ENCODE measurements around the gene ZNF460.
"Not testable (repeated sequence)": the region's sequence is repeated elsewhere in the genome, so short reads cannot be mapped to it uniquely, and the experiment has no call there.

Gene ZNF460

DNA sequence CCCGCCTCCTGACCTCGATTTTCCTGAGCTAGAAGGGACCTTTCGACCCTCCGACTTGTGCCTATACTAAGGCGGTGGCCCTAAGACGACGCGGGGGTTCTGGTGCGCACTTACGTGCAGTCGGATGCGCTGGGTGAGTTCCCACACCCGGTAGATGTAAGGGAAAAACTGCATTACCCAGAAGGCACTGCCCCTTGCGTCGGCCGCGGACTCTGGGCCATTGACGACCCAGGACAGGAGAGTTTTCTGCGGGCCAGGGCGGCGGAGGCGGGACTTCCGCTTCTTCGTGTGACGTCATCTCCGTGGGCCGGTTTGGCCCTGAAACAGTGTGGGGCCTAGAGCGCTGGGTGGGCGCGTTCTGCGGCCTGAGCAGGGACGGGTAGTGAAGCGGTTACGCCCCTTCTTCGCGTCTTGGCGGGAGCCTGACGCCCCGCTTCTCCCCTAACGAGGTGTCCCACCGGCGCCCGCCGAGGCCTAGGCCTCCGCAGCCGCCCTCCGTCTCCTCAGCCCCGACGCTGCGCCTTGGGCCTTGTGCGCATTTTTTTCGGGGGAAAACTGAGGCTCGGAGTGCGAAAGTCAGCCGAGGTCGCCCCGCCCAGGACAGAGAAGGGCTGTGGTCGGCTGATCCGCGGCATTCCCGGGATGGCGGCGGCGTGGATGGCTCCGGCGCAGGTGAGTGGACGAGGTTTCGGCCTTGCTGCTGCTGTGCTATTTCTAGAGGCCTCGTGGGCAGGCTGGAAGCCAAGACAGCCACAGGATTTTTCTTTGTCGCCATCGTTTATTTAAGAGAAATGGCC lies at the start of gene ZNF460:
Gene ZNF460 (plus strand): TSS at position 321 of the 797 bp plus-strand sequence. CDS start 322 bp downstream, at position 643.
- DNase-seq: peak; percentile 86 to 95 (median 93)

DNA sequence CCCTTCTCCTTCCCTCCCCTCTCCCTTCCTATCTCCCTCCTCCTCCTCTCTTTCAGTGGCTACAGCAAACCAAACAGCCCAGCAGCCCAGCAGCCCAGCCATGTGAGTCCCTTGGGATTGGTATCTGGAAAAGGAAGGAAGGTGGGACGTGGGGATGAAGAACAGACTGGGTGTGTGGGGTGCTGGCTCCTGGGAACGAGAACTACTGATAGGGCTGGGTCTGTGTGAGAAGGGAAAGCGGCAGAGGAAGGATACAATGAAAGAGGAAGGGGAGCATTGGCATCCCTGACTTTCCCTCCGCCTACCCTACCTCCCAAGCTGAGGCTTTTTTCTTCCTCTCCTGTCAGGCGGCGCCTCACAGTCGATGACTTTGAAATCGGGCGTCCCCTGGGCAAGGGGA lies 48.6 kb upstream of the ZNF460 start:
- no peak for DNase-seq

DNA sequence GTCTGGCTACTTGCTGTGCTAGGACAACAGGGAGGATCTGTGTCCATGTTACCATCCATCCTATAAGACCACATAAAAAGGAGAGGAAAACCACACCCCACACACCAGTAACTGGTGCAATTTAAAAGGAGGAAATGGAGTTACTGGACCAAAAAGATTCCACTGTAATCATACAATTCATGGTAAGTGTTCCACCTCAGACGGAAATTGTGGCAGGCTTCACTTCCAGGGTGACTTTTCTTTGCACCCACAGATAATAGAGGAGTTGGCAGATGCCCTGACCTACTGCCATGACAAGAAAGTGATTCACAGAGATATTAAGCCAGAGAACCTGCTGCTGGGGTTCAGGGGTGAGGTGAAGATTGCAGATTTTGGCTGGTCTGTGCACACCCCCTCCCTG lies 47.1 kb upstream of the ZNF460 start:
- DNase-seq: no peak

DNA sequence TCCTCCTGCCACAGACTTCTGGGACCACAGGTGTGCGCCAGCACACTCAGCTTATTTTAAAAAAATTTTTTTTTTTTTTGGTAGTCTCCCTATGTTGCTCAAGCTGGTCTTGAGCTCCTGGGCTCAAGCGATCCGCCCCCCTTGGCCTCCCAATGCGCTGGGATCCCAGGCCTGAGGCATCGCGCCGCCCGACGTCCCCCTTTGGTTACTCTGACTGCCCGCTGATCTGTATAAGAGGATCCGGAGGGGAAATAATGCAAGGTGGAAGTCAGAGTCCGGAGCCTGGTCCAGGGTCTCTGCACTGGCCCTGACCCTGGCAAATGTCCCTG lies 40.3 kb upstream of the ZNF460 start:
- no peak for DNase-seq

DNA sequence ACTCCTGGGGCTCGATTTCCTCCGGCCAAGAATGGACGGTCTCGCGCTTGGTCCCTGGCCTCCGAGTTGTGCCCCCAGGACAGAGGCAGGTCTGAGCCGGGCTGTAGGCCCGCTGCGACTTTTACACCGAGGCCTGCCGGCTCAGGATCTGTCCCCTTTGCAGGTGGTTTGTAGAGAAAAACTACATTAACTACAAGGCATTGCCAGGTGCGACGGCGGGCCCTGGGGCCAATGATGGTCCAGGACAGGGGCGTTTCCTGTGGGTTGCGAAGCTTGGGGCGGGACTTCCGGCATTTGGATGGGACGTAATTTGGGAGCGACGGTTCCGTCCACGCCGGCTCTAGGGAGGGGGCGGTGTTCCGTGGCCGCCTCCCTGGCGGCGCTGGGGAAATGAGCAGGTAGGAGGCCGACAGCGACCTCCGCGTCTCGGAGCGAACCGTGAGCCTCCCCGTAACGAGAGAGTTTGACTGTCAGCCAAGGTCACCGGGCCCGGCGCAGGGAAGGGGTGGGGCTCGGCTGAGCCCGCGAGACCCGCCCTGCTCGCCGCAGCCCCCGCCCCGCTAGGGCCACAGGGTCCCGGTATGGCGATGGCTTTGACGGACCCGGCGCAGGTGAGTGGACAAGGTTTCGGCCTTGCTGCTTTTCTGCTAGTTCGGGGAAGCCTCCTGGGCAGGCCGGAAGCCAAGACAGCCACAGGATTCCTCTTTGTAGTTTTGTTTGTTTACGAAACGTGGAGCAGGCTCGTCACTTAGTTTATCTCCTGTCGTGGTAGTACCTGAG lies 39.8 kb upstream of the ZNF460 start, which contains the start of gene ZNF805:
Gene ZNF805 (plus strand): TSS at position 322 of the 780 bp plus-strand sequence. CDS start 260 bp downstream, at position 582.
- DNase-seq: peak; percentile 80 to 94 (median 93)

DNA sequence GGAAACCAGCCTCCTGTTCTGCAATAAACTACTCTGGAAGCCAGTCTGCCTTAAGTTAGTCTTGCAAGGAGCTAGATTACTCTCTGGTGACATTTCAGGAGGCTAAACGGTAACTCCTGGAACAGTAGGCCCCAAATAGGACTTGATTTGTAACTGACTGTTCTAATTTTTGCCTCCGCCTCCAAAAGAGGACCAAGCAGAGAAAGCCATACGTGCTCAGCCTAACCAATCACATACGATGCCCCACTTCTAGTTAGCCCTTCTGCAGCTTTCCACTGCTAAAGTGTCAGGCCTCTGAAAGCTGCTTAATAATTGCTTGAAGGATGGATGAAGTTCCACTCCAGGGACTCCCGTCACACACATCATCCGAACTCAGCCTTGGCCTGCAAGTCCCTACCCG lies 39.1 kb upstream of the ZNF460 start:
- DNase-seq: no peak

DNA sequence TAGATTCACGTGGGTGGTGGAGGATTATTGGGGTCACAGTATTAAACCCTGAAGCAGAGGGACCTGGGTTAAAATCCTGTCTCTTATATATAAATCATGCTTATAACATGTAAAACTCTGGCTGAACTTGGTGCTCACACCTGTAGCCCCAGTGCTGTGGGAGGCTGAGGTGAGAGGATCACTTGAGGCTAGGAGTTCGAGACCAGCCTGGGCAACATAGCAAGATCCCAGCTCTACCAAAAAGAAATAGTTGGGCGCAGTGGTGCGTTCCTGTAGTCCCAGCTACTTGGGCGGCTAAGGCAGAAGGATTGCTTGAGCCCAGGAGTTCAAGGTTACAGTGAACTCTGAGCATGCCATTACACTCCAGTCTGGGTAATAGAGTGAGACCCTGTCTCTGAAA lies 37.5 kb upstream of the ZNF460 start:
- DNase-seq: no peak

DNA sequence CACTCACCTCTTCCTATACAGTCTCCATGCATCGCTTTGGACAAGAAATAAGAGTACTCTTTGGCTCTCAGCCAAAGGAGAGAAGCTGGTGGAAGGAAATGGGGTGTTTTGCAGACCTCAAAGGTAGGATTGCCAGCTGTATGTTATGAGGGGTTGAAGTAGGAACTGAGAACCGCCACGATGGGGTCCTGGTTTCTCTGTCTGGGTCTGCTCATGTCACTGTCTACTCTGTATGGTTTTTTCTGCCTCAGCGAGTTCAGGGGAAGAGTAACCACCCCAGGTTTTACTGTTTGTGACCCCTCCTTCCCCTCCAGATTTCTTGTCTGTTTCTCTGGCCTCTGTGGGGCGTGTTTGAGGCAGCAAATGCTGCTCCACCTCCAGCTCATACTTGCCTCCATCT lies 35.8 kb upstream of the ZNF460 start:
- DNase-seq: no peak

DNA sequence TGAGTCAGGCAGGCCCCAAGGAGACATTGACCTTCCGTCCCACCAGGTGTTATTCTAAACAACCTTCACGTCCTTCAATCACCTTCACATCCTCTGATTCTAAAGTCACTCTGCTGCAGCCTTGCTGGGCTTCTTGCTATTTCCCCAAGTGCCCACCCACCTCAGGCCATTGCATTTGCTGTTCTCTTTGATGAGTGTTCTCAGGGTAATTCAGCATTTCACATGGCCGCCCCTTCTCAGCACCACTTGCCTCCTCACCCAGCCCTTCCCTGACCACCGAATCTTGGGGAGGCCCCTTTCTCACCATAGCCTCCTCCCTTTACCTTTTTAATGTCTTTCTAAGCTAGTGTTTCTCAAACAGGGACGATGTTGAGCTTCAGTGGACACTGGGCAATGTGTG lies 35.2 kb upstream of the ZNF460 start:
- no peak for DNase-seq

DNA sequence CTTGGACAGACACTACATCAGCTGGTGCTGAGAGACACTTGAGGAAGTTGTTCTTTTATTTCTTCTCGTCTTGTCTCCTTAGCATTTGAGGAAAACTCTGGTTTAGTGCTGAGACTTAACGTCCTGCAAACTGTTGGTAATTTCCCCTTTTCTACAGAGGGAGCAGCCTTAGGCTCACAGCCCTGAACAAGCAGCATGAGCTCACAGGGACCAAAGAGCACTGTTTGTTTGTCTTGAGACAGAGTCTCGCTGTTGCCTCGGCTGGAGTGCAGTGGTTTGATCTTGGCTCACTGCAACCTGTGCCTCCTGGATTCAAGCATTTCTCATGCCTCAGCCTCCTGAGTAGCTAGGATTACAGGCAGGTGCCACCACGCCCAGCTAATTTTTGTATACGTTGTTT lies 34.3 kb upstream of the ZNF460 start:
- DNase-seq: no peak

DNA sequence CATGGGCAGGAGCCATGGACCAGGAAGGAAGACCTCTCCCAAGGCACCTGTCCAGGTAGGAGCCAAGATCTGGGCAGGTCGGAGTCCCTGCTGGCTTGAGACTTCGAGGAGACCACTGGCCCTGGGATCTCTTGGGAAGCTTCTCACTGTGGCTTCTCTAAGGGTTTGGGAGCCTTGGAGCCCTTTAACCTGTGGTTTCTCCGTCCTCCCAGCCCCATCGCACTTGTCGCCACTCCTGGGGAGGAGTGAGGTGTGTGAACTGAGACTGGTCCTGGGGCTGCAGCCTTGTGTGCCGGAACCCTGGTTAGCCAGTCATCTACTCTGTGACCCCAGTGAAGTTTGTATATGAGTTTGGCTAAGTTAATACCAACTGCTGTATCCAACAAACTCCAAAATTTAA lies 31.6 kb upstream of the ZNF460 start:
- DNase-seq: no peak

DNA sequence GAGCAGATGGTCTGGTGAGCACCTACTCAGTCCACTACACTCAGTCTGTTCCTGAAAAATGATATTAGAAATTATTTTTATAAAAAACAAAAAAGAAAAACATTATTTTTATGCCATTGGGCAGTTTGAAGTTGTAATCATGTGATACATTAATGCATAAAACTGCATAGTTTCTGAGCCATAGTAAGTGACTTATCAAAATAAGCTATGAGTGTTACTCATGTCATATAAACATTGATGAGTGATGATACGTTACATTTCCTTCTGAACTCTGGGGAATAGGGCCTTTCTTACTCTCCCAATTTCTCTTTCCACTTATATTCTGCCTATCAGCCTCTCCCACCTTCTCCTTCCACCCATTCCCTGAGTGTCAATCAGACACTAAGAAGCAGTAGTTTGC lies 31.0 kb upstream of the ZNF460 start:
- DNase-seq: no peak

DNA sequence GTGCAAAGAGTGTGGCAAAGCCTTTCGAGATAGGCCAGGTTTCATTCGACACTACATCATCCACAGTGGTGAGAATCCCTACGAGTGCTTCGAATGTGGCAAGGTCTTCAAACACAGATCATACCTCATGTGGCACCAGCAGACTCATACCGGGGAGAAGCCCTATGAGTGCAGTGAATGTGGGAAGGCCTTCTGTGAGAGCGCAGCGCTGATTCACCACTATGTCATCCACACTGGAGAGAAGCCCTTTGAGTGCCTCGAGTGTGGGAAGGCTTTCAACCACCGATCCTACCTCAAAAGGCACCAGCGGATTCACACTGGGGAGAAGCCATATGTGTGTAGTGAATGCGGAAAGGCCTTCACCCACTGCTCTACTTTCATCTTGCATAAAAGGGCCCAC lies 26.5 kb upstream of the ZNF460 start:
- DNase-seq: not testable (repeated sequence)

DNA sequence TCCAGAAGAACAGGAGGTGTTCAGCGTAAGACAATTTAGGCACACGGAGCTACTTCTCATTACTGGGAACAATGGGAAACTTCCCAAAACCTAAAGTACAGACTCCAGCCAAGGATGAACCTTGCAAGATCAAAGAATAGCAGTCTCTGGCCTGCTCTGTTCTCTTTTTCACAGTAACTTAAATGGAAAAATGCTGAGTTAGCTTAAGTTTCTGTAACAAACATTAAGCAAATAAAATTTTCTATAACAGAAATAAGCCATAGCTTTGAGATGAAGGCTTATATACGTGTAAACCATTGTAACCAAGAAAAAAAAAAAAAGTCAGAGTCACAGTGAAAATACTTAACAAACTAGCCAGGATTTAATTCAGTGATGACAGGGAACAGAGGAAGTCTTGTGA lies 18.2 kb upstream of the ZNF460 start:
- DNase-seq: no peak

DNA sequence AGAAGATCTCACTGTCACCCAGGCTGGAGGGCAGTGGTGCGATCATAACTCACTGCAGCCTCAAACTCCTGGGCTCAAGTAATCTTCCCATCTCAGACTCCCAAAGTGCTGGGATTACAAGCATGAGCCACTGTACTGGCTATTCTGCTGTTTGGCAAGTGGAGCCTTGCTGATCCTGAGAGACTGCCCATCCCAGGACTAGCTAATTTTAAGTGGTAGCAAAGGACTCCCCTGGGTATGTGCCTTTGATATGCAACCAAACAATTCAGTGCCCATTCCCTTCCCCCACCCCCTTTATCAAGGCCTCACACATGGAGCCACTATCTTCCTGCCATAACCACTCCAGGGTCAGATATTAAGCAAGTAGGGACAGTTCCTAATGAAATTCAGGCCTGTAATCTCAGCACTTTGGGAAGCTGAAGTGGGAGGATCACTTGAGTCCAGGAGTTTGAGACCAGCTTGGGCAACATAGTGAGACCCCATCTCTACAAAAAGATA lies 17.0 kb upstream of the ZNF460 start:
- no peak for DNase-seq

DNA sequence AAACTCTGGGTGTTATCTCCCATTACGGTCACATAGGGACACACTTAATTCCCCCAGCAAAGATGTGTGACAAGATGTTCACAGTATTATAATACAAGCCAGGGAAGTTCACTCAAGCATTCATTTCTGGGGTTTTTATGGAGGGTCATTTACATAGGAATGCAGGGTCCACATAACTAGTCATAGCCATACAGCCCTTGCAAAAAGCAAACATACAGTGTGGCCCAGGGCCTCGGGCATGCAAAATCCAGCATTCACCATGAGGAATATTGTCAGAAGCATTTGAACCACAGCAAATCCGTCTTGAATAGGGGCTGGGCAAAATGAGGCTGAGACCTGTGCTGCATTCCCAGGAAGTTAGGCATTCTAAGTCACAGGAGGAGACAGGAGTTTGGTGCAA lies 13.0 kb upstream of the ZNF460 start:
- DNase-seq: no peak

DNA sequence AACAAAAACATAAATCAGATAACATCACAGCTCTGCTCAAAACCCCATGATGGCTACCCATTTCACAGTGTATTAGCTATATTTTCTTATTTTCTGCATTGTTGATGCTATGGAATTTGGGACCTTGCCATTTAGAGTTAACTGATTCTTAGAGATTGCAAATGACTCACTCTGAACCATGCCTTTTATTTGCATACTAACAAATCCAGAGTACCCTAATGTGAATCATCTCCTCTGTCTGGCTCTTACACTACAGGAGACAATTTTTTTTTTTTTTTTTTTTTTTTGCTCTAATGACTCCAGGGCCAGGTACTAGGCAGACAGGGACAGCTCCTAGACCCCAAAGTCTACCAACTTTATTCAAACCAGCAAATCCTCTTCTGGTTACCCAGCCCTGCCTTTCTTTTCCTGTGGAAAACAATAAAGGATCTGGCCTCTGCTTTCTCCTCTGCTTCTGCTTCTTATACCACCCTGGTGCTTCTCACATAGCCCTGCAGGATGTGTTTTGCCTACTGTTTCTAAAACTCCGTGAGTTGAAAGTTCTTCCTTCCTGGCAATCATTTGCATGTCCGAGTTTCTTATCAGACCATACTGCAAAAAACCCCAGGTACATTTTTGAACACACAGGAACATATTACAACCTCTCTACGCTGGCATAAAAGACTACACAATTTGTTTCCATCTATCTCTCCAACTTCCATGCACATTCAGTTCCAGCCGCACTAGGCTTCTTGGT lies 10.6 kb upstream of the ZNF460 start:
- no peak for DNase-seq

DNA sequence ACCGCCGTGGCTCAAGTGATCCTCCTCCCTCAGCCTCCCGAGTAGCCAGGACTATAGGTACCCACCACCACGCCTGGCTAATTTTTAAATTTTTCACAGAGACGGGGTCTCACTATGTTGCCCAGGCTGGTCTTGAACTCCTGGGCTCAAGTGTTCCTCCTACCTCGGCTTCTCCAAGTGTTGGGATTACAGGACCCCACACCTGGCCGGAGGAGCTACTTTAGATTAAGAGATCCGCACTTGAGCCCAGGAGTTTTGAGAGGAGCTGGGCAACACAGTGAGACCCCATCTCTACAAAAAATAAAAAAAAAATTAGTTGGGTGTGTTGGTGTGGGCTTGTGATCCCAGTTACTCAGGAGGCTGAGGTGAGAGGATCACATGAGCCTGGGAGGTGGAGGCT lies 9.0 kb upstream of the ZNF460 start:
- DNase-seq: no peak

DNA sequence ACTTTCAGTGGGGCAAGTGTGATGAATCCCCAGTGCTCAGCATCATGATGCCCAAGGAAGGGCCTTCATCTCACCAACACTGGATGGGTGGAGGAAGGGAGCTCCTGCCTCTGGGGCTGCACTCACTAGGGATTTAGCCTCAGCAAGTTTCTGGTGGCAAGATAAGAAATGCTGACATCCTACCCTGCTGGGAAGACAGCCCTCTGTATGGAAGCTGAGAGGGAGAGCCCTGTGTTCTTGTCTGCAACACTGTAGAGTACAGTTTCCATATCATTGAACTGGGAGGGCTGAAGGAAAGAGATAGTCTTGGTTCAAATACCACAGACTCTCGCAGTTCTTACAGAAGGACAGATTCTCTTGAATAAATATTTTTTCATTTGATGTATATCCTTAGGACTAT lies 7.3 kb upstream of the ZNF460 start:
- no peak for DNase-seq

DNA sequence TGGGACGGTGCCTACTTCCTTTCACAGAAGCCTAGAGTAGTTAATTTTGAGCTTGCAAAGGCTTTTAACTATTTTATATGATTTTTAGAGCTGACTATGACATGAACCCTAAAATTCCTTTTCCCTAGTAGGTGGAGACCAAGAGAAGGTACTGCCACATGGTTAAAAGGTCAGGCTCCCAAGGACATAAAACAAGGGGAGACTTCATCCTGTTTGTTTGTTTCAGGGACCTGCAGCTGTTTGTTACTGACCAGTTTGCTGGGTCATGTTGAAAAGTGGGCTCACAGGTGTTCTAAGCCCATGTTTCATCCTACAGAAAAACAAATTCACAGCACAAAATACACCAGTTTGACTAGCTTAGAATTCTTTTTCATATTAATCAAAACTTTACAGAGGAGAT lies 3.9 kb upstream of the ZNF460 start:
- DNase-seq: no peak

DNA sequence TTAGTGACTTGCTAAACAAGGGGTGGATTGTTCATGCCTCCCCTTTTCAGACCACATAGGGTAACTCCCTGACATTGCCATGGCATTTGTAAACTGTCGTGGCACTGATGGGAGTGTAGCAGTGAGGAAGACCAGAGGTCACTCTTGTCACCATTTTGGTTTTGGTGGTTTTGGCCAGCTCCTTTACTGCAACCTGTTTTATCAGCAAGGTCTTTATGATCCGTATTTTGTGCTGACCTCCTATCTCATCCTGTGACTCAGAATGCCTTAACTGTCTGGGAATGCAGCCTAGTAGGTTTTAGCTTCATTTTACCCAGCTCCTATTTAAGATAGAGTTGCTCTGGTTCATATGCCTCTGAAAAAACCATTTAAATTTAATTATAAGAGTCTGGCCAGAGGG lies 1.8 kb upstream of the ZNF460 start:
- not testable (repeated sequence) for DNase-seq

DNA sequence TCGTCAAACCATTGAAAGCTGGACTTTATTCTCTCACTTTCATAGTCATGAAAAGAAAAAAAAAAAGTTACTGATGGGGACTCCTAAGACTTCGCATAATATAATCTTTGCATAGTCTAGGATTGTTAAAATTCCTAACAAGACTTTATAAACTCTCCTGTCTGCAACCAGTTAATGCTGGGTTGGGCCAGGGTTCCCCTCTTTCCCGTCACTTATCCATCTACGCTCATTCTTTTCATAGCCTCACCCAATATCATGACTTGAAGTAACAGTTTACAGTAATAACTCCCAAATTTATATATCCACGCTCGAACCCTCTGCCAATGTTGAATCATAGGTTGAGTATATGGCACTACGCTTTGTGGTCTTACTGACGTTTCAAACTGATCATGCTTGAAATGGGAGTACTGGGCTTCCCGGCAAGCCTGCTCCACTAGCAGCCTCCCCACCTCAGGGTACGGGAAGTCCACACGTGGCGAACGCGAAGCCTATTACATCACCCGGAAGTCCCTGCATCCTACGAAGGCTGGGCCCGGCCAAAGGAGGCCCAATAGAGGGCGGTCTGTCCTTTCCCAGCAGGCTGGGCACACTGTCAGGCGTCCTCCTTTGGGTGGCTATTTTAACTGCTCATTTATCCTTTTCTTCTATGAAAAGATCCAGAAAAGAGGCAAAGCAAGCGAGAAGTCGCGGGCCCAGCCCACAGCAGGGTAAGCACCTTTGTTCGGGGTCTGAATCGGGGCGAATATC lies 694 bp upstream of the ZNF460 start:
- DNase-seq: peak; percentile 51 to 73 (median 70)

DNA sequence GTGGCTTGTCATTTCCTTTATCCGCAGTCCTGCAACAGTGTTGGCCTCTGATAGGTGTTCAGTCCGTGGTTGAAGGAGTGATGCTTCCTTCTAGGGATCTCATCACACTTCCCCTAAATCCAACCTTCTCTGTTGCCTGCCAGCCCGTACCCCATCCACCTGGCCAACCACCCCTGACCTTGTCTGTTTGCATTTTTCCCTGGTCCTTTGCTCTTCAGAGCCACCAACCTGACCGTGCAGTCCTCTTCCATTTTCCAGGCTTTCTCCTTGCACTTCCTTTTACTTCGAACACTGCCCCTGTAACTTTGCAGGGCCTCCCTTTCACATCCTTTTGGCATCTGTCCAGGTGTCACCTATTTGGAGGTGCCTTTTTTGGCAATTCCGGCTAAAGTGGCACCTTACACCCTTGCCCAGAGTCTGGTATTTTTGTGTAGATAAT lies 696 bp downstream of the ZNF460 start:
- DNase-seq: peak in 1 of 4 experiments; percentile 2
